Hypothalamus (tissue), 51 donors: ENCODE data around the gene ANKRD53.
A peak's percentile ranks its signal among the peaks of the same experiment; 100 is the strongest.

Experiments
- DNase-seq, 51 donors: peaks; one replicate each; lab custom pipeline; 2025; lab: John Stamatoyannopoulos, UW

The ANKRD53 gene, protein sequence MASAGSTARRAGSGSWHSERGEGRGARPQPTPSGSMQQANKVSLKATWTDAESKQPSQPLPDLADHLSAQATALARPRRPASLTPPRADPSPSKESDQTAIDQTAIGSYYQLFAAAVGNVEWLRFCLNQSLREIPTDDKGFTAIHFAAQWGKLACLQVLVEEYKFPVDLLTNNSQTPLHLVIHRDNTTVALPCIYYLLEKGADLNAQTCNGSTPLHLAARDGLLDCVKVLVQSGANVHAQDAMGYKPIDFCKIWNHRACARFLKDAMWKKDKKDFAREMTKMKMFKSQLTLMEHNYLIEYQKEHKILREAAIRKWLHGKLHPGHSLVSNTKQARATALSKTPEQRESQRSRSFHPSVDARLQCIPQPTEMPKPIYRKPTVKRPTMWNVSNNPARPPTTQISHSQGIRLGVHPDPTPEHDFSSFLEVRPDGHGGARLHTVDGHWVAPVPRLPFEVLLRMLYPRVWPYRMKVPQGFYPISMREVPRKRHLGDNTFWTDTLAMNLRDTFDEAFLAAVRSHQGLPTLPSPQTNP

GRCh38 chr2:70978341-70979179 lies at the start of gene ANKRD53:
Gene ANKRD53, plus strand, starts transcription at chr2:70978630. Its CDS starts 16 bp downstream, at chr2:70978646.
- DNase-seq = peak in 10 of 51 donors; percentile 8 to 50 (median 23)

DNA sequence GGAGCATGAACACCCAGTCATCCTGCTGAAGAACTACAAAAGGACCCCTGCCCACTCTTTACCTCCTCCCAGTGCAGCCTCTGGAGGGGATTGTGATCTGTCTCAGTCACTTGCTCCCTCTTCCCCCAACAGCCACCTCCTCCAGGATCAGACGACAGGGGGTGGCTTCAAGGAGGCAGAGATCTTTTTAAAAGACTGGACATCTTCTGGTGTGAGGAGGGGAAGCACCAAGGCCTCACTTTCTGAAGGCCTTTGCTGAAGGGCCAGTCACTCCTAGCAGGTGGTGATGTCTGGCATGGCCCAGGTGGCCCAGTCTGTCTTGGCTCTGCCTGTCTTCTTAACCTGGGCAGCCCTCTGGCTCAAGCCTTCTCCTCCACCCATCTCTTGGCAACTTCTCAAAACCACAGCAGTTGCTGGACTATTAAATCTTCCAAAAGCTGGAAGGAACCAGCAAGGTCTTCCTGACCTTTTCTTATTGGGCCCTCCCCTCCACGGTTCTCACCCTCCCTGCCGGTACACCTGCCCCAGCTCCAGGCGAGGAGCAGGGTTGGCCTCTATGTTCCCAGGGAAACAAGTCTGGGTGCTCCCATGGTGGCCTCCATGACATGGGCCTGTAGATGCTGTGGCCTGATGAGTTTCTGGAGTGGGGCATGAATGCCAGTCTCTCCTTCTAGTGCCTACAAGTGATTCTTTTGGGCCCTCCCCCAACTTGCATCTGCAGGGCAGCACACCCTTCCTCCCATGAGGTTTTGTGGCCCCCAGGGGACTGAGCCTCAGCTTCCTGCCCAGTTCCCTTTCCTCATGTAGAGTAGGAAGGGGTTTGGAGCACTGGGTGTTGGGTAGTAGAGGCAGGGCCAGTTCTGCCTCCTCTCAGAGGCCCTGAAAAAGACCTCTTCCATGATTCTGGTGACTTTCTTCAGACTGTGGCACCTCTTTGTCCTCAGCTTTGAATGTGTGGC lies 47.8 kb upstream of the ANKRD53 start:
- no peak for DNase-seq

DNA sequence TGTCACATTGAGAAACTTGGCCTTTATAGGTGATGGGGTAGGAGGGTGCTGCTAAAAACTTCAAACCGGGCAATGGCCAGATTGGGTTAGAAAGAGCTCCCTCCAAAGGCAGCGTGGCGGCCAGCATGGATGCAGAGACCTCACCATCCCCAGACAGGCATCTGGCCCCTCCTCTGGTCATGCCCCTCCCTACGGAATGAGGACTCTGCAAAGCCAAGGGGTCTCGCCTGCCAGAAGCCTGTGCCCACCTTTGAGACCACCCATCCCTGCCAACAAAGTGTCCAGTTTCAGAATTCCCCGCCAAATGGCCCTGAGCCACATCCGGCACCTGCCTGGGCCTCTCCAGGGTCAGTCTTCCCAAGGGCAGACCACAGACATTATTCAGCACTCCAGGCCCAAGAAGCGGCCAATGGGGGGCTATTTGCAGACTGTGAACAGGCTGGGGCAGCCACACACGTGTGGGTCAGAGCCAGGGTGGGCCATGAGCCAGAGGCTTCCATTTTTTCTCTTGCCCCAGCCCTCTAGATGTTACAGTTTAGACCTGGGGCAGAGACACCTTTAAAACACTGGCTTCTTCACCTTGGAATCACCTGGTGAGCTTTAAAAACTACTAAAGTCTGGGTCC lies 46.9 kb upstream of the ANKRD53 start:
- no peak for DNase-seq

DNA sequence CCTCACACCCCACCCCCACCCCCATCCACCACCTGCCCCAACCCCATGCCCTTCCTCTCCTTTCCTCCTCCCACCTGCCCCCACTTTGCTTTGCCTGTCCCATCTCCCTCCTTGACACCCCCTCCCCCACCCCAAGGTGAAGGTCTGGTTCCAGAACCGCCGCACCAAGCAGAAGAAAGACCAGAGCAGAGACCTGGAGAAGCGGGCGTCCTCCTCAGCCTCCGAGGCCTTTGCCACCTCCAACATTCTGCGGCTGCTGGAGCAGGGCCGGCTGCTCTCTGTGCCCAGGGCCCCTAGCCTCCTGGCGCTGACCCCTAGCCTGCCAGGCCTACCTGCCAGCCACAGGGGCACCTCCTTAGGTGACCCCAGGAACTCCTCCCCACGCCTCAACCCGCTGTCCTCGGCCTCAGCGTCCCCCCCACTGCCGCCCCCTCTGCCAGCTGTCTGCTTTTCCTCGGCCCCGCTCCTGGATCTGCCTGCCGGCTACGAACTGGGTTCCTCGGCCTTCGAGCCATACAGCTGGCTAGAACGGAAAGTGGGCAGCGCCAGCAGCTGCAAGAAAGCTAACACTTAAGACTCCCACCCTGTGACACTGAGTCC lies 45.7 kb upstream of the ANKRD53 start:
- no peak for DNase-seq

GRCh38 chr2:70934981-70935380 lies 43.4 kb upstream of the ANKRD53 start:
- no peak for DNase-seq

- no peak for DNase-seq
Observed at GRCh38 chr2:70935468-70936164, 42.8 kb upstream of the ANKRD53 start, which contains the start of gene ATP6V1B1. Gene ATP6V1B1, plus strand, starts transcription at chr2:70935900. Its CDS starts 55 bp downstream, at chr2:70935955.

- DNase-seq = no peak
Observed at GRCh38 chr2:70936165-70936978, 42.1 kb upstream of the ANKRD53 start.

DNA sequence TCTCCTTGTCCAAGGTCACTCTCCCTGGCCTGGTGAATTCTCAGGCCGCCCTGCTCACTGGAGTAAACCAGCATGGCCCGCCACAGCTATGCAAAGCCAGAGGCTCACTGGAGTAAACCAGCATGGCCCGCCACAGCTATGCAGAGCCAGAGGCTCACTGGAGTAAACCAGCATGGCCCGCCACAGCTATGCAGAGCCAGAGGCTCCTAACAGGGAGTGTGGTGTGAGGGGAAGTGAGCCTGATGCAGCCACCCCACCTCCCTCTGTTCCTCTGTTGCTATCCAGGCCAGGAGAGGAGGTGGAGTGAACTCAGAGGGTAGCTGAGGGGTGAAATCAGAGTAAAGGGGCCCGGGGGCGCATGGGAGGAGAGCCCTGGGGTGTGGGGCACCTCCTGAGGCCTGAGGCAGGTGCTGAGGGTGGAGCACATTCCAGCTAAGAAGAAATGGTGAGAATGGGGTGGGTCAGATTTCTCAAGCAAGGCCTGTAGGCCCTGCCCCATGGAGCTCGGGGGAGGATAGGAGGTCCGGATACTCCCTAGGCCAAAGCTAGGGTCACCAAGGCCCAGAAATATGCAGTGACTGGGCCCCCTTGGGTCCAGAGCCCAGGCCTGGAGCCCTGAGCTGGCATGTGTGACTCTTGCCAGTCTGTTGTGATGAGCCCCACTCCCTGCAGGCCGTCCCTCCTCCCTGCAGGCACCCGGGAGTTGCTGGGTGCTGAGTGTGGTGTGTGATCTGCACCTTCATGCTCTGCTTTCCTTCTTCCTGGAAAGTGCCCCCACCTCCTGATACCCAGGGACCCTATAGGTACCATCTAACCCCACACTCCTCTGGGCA lies 41.2 kb upstream of the ANKRD53 start:
- no peak for DNase-seq

DNA sequence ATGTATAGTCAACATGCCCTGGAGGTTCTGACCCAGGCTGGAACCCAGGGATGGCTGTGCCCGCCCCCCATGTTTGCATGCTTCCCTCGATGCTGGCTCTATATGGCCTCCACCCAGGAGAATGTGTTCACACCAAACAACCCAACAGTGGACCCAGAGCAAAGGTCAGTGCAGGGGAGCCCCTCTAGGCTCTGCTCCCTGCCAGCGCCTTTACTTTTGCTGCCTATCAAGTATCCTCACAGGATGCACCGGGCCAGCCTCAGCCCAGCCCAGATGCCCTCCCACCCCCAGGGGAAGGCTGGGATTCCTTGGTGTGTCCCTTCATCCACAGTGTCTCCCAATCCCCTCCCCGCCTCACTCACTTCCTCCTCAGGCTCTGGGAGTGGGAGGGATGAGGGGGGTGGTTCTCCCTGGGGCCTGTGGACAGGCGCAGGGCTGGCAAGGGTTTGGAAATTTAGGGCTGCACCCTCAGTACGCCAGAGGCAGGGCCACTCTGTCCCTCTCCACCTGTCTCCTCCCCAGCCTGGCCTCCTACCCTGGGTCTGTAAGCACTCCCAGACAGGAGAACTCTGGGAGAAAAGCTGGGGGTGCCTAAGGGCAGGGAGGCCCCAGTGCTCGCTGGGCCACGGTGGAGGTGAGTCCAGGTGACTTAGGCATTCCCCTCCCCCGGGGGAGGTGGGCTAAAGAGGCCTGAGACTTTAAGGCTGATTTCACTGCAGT lies 40.4 kb upstream of the ANKRD53 start:
- no peak for DNase-seq

GRCh38 chr2:70938586-70938950 lies 39.9 kb upstream of the ANKRD53 start:
- DNase-seq = no peak

- DNase-seq = no peak
Observed at GRCh38 chr2:70939001-70939838, 39.2 kb upstream of the ANKRD53 start.

- no peak for DNase-seq
Observed at GRCh38 chr2:70939839-70940580, 38.4 kb upstream of the ANKRD53 start.

- no peak for DNase-seq
Observed at GRCh38 chr2:70941186-70941585, 37.2 kb upstream of the ANKRD53 start.

DNA sequence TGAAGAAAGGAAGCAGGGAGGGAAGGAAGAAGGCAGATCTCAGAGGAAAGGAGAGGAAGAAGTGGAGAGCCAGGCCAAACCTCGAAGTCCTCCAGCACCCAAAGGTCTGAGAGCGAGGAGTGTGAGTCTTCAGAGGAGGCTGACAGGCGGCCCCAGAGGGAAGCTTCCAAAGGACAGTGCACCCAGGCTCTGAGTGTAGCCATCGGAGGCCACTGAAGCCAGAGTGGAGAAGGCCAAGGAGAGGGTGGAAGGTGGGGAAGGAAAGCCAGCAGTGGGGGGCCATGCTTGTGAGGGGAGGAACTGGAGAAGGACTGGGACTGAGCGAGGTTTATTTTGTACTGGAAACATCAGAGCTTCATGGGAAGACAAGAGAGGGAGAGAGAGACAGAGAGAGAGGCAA lies 36.7 kb upstream of the ANKRD53 start:
- no peak for DNase-seq
